ENCODE data around the gene DAAM2.

Gene DAAM2

GRCh38 chr6:39821742-39822532, 29.8 kb downstream of the DAAM2 start:
- H3K36me3 ChIP-seq, result no peaks in the 10 kb centered on the region
- H3K4me1 ChIP-seq, result peaks cover 0 to 100% (median 73%) of the 10 kb centered on the region in 4 donors
- no peak for TF ChIP-seq CTCF (IDR thresholded peaks at IDR 0.05)
- peak in 1 of 2 donors; percentile 39 for DNase-seq
- intact Hi-C loops (cut with DNase I; ENCODE audit: low total_unique reads), result no loop called here
- H3K4me3 ChIP-seq, result peak overlapping the region; percentile 0 to 37
- no peaks in the 10 kb centered on the region for H3K9me3 ChIP-seq
- H3K27me3 ChIP-seq, result no peaks in the 10 kb centered on the region
- H3K27ac ChIP-seq, result peak overlapping the region; percentile 72 to 80

GRCh38 chr6:39822846-39823815, 31.0 kb downstream of the DAAM2 start:
- peak overlapping the region; percentile 72 to 80 for H3K27ac ChIP-seq
- no peaks in the 10 kb centered on the region for H3K27me3 ChIP-seq
- no peak overlapping the region for H3K4me3 ChIP-seq
- peak; percentile 71 to 82 for DNase-seq
- no peaks in the 10 kb centered on the region for H3K36me3 ChIP-seq
- no peaks in the 10 kb centered on the region for H3K9me3 ChIP-seq
- TF ChIP-seq CTCF (IDR thresholded peaks at IDR 0.05), result no peak
- intact Hi-C loops (cut with DNase I; ENCODE audit: low total_unique reads), result no loop called here
- H3K4me1 ChIP-seq, result peaks cover 0 to 100% (median 68%) of the 10 kb centered on the region in 4 donors

- TF ChIP-seq CTCF (IDR thresholded peaks at IDR 0.05), result no peak
- intact Hi-C loops (cut with DNase I; ENCODE audit: low total_unique reads), result no loop called here
- no peak overlapping the region for H3K4me3 ChIP-seq
- H3K27me3 ChIP-seq, result no peaks in the 10 kb centered on the region
- H3K36me3 ChIP-seq, result no peaks in the 10 kb centered on the region
- peak in 1 of 2 donors; percentile 29 for DNase-seq
- peaks cover 0 to 100% (median 62%) of the 10 kb centered on the region in 4 donors for H3K4me1 ChIP-seq
- peak overlapping the region; percentile 72 to 80 for H3K27ac ChIP-seq
- no peaks in the 10 kb centered on the region for H3K9me3 ChIP-seq
Measured at GRCh38 chr6:39824030-39824926, 32.1 kb downstream of the DAAM2 start.

- no peak for TF ChIP-seq CTCF (IDR thresholded peaks at IDR 0.05)
- no peaks in the 10 kb centered on the region for H3K9me3 ChIP-seq
- intact Hi-C loops (cut with DNase I; ENCODE audit: low total_unique reads), result no loop called here
- no peaks in the 10 kb centered on the region for H3K36me3 ChIP-seq
- DNase-seq, result no peak
- H3K27me3 ChIP-seq, result no peaks in the 10 kb centered on the region
- H3K4me1 ChIP-seq, result peaks cover 0 to 99% (median 41%) of the 10 kb centered on the region in 4 donors
- H3K27ac ChIP-seq, result no peak overlapping the region
- H3K4me3 ChIP-seq, result no peak overlapping the region
Measured at GRCh38 chr6:39829331-39829730, 37.2 kb downstream of the DAAM2 start.

- H3K27ac ChIP-seq, result peak overlapping the region in 1 of 2 donors; percentile 34
- H3K4me1 ChIP-seq, result peaks cover under 1 to 99% (median 38%) of the 10 kb centered on the region in 4 donors
- no peaks in the 10 kb centered on the region for H3K9me3 ChIP-seq
- intact Hi-C loops (cut with DNase I; ENCODE audit: low total_unique reads), result no loop called here
- DNase-seq, result no peak
- H3K27me3 ChIP-seq, result no peaks in the 10 kb centered on the region
- no peak for TF ChIP-seq CTCF (IDR thresholded peaks at IDR 0.05)
- no peak overlapping the region for H3K4me3 ChIP-seq
- no peaks in the 10 kb centered on the region for H3K36me3 ChIP-seq
Measured at GRCh38 chr6:39830444-39830843, 38.3 kb downstream of the DAAM2 start.

Measured in tibial artery (tissue), 4 donors.